H9 (cell line): Measurements from ENCODE around the gene PDE1A. TPM values are rescaled to one million over a fixed set of nuclear protein-coding genes. Genes with fewer than 3 reads are reported as not detected.

Source experiments
- DNase-seq: peaks from one replicate; pipeline ENCODE4 v3.0.0-alpha.2; 2017
- H2AFZ ChIP-seq: one replicate; pipeline ENCODE4 v1.6.1; 2013; ENCODE audit warnings: mild to moderate bottlenecking, low read length, control low read depth, moderate library complexity
- H2AK5ac ChIP-seq: 2 replicates; pipeline ENCODE4 v1.6.1; 2013; ENCODE audit warnings: low read length, control low read depth, mixed read lengths; ENCODE audit not compliant: insufficient read length
- H2BK120ac ChIP-seq: one replicate; pipeline ENCODE4 v1.6.1; 2013; ENCODE audit warnings: low read depth, mild to moderate bottlenecking, low read length, control low read depth, inconsistent platforms; ENCODE audit not compliant: poor library complexity, severe bottlenecking
- H2BK12ac ChIP-seq: 2 replicates; pipeline ENCODE4 v1.6.1; 2013; ENCODE audit warnings: low read length, control low read depth, mixed read lengths, low read depth; ENCODE audit not compliant: insufficient read length
- H2BK15ac ChIP-seq: 2 replicates; pipeline ENCODE4 v1.6.1; 2013; ENCODE audit warnings: low read depth, low read length, control low read depth
- H2BK20ac ChIP-seq: one replicate; pipeline ENCODE4 v1.6.1; 2013; ENCODE audit warnings: low read depth, mild to moderate bottlenecking, low read length, control low read depth, inconsistent platforms; ENCODE audit not compliant: poor library complexity, severe bottlenecking
- H2BK5ac ChIP-seq: 2 replicates; pipeline ENCODE4 v1.6.1; 2013; ENCODE audit warnings: low read length, control low read depth, mixed read lengths; ENCODE audit not compliant: insufficient read length
- H3K14ac ChIP-seq: 2 replicates; pipeline ENCODE4 v1.6.1; 2013; ENCODE audit warnings: low read length, control low read depth; ENCODE audit not compliant: insufficient read depth
- H3K18ac ChIP-seq: 2 replicates; pipeline ENCODE4 v1.6.1; 2013; ENCODE audit warnings: low read depth, mild to moderate bottlenecking, mixed read lengths, low read length, control low read depth; ENCODE audit not compliant: insufficient read length
- H3K23ac ChIP-seq: 2 replicates; pipeline ENCODE4 v1.6.1; 2013; ENCODE audit warnings: low read length, control low read depth, mixed read lengths, low read depth; ENCODE audit not compliant: insufficient read length
- H3K23me2 ChIP-seq: 2 replicates; pipeline ENCODE4 v1.6.1; 2013; ENCODE audit warnings: low read depth, mild to moderate bottlenecking, mixed read lengths, low read length, control low read depth; ENCODE audit not compliant: insufficient read length, poor library complexity, severe bottlenecking
- H3K27ac ChIP-seq: 2 replicates; pipeline ENCODE4 v1.5.1; 2013; ENCODE audit warnings: low read length, control low read depth, mixed read lengths, low read depth; ENCODE audit not compliant: insufficient read length
- H3K27me3 ChIP-seq: 2 replicates; pipeline ENCODE4 v1.6.1; 2013; ENCODE audit warnings: low read length, control low read depth, inconsistent platforms; ENCODE audit not compliant: insufficient read depth
- H3K4ac ChIP-seq: 2 replicates; pipeline ENCODE4 v1.6.1; 2013; ENCODE audit warnings: low read depth, mild to moderate bottlenecking, control low read depth, inconsistent platforms, low read length, moderate library complexity
- H3K4me1 ChIP-seq: 2 replicates; pipeline ENCODE4 v1.6.1; 2013; ENCODE audit warnings: low read length, control low read depth, inconsistent platforms; ENCODE audit not compliant: insufficient read depth
- H3K4me2 ChIP-seq: 2 replicates; pipeline ENCODE4 v1.6.1; 2013; ENCODE audit warnings: low read length, control low read depth, mixed read lengths; ENCODE audit not compliant: insufficient read length, insufficient read depth
- H3K56ac ChIP-seq: 2 replicates; pipeline ENCODE4 v1.6.1; 2013; ENCODE audit warnings: low read depth, mild to moderate bottlenecking, mixed read lengths, low read length, control low read depth; ENCODE audit not compliant: insufficient read length
- H3K79me1 ChIP-seq: 2 replicates; pipeline ENCODE4 v1.6.1; 2013; ENCODE audit warnings: low read depth, mild to moderate bottlenecking, moderate library complexity, low read length, control low read depth, inconsistent platforms; ENCODE audit not compliant: insufficient read depth, poor library complexity, severe bottlenecking
- H3K79me2 ChIP-seq: 2 replicates; pipeline ENCODE4 v1.6.1; 2013; ENCODE audit warnings: low read length, control low read depth, inconsistent platforms; ENCODE audit not compliant: insufficient read depth
- H3K9ac ChIP-seq: 2 replicates; pipeline ENCODE4 v1.6.1; 2013; ENCODE audit warnings: low read length, control low read depth, mixed read lengths; ENCODE audit not compliant: insufficient read length; ENCODE audit errors: extremely low read depth
- H3K9me3 ChIP-seq: one replicate; pipeline ENCODE4 v1.6.1; 2013; ENCODE audit warnings: low read depth, low read length, inconsistent platforms; ENCODE audit not compliant: control insufficient read depth
- H3T11ph ChIP-seq: one replicate; pipeline ENCODE4 v1.6.1; 2013; ENCODE audit warnings: mild to moderate bottlenecking, low read length, control low read depth, inconsistent platforms
- H4K20me1 ChIP-seq: one replicate; pipeline ENCODE4 v1.6.1; 2013; ENCODE audit not compliant: control insufficient read depth, insufficient read length, insufficient read depth
- H4K5ac ChIP-seq: 2 replicates; pipeline ENCODE4 v1.6.1; 2013; ENCODE audit warnings: low read depth, mild to moderate bottlenecking, mixed read lengths, low read length, control low read depth; ENCODE audit not compliant: insufficient read length
- H4K8ac ChIP-seq: replicated peaks from 2 replicates; pipeline ENCODE4 v1.6.1; 2013; ENCODE audit warnings: low read length, control low read depth, mixed read lengths, low read depth; ENCODE audit not compliant: insufficient read length
- H4K91ac ChIP-seq: 2 replicates; pipeline ENCODE4 v1.6.1; 2013; ENCODE audit warnings: low read depth, mild to moderate bottlenecking, moderate library complexity, mixed read lengths, low read length, control low read depth; ENCODE audit not compliant: insufficient read length
- H3K27ac Mint-ChIP-seq, 3 experiments: 2 replicates in 2 of 3; 3 replicates in 1 of 3; pipeline ENCODE4 v1.8.0; 2020 to 2021; ENCODE audit warnings: mixed read lengths in 3 of 3, mild to moderate bottlenecking in 1 of 3, moderate library complexity in 1 of 3
- H3K27me3 Mint-ChIP-seq: 2 replicates; pipeline ENCODE4 v1.8.0; 2021; ENCODE audit warnings: low read depth, mild to moderate bottlenecking, moderate library complexity, mixed read lengths
- H3K36me3 Mint-ChIP-seq, 3 experiments: 2 replicates in 2 of 3; 3 replicates in 1 of 3; pipeline ENCODE4 v1.8.0; 2020 to 2021; ENCODE audit warnings: low read depth in 3 of 3, mixed read lengths in 3 of 3; ENCODE audit not compliant: insufficient read depth in 1 of 3
- H3K4me1 Mint-ChIP-seq, 2 experiments: 2 replicates each; pipeline ENCODE4 v1.8.0; 2020; ENCODE audit warnings: mixed read lengths in 2 of 2
- H3K4me3 Mint-ChIP-seq, 2 experiments: 2 replicates in 1 of 2; 3 replicates in 1 of 2; pipeline ENCODE4 v1.8.0; 2020 to 2021; ENCODE audit warnings: mild to moderate bottlenecking in 2 of 2, mixed read lengths in 2 of 2, moderate library complexity in 1 of 2
- H3K9me3 Mint-ChIP-seq, 2 experiments: 2 replicates in 1 of 2; 3 replicates in 1 of 2; pipeline ENCODE4 v1.8.0; 2020; ENCODE audit warnings: mild to moderate bottlenecking in 2 of 2, mixed read lengths in 2 of 2, moderate library complexity in 1 of 2
- CTCF ChIP-seq: fragments of 200-600 bp; sonication (generic); conservative IDR thresholded peaks from 3 replicates; pipeline ENCODE4 v1.8.0; 2021; ENCODE audit warnings: antibody characterized with exemption, mild to moderate bottlenecking
- WGBS: extraction: QIAGEN DNeasy Blood & Tissue Kit; methylation state at CpG from one replicate; pipeline ENCODE4 v1.1.7; 2013; ENCODE audit warnings: missing lambda C conversion rate, low lambda C conversion rate, mixed read lengths; ENCODE audit not compliant: insufficient read length; ENCODE audit errors: extremely low coverage; 5-methylcytosine and 5-hydroxymethylcytosine counted together
- total RNA-seq: library from RNA; stranded (reverse); gene quantifications from 2 replicates; pipeline ENCODE4 v1.2.1, GENCODE V29; 2021

The PDE1A gene
- total RNA-seq, 1 experiment from 2014 or later = 0.11 TPM

- Mint-ChIP-seq H3K4me3 (no peak overlapping the region), H3K27me3 (no peaks in the 10 kb centered on the region), H3K36me3 (no peaks in the 10 kb centered on the region), H3K27ac (no peak overlapping the region), H3K9me3 (no peaks in the 10 kb centered on the region; a peak in 1 of 5 replicates), H3K4me1 (peaks cover 3% of the 10 kb centered on the region in 2 experiments; a peak in 2 of 4 replicates)
- WGBS = no CpG with 5 or more reads among the region's 3 CpGs
- Histone ChIP-seq H2AFZ (no peak overlapping the region), H3K18ac (no peak overlapping the region), H3K9ac (no peak overlapping the region), H3K4me2 (no peak overlapping the region), H2BK120ac (no peak overlapping the region), H3K27ac (no peak overlapping the region), H2BK12ac (no peak overlapping the region), H3T11ph (no peak overlapping the region), H3K23me2 (no peaks in the 10 kb centered on the region), H3K4ac (no peak overlapping the region), H3K4me1 (no peaks in the 10 kb centered on the region), H4K91ac (no peak overlapping the region), H2BK5ac (no peak overlapping the region), H4K5ac (no peak overlapping the region), H4K8ac (no peak overlapping the region), H2BK20ac (no peak overlapping the region), H2AK5ac (no peak overlapping the region), H3K79me2 (no peaks in the 10 kb centered on the region), H3K9me3 (no peaks in the 10 kb centered on the region), H3K27me3 (no peaks in the 10 kb centered on the region), H2BK15ac (no peak overlapping the region), H3K14ac (no peak overlapping the region), H3K79me1 (no peaks in the 10 kb centered on the region), H3K23ac (no peak overlapping the region), H4K20me1 (no peaks in the 10 kb centered on the region), H3K56ac (no peak overlapping the region)
- no peak for DNase-seq
- TF ChIP-seq CTCF = no peak
Measured at GRCh38 chr2:182265718-182266117, 161.1 kb downstream of the PDE1A start.
